HG02840 (cell line): ENCODE data around the gene MACROD2.
"Not testable (repeated sequence)": the region's sequence is repeated elsewhere in the genome, so short reads cannot be mapped to it uniquely, and the experiment has no call there.

ENCODE experiments used
- ATAC-seq: cut with Tn5 transposase; IDR thresholded peaks from one replicate; pipeline ENCODE4 v1.9.1; 2021; ENCODE audit warnings: mild to moderate bottlenecking, moderate library complexity, moderate number of reproducible peaks; ENCODE audit not compliant: unreplicated experiment, low FRiP score

Gene MACROD2

GRCh38 chr20:14178952-14179351 lies 183.6 kb downstream of the MACROD2 start:
- ATAC-seq, result no peak

GRCh38 chr20:14189794-14190402 lies 194.6 kb downstream of the MACROD2 start:
- ATAC-seq, result no peak

- ATAC-seq, result no peak
These were observed 196.2 kb downstream of the MACROD2 start for GRCh38 chr20:14191559-14191958.

- ATAC-seq, result no peak
These were observed 198.1 kb downstream of the MACROD2 start for GRCh38 chr20:14193443-14193842.

GRCh38 chr20:14193885-14194284 lies 198.6 kb downstream of the MACROD2 start:
- no peak for ATAC-seq

GRCh38 chr20:14197097-14197496 lies 201.8 kb downstream of the MACROD2 start:
- ATAC-seq, result no peak

GRCh38 chr20:14198416-14198815 lies 203.1 kb downstream of the MACROD2 start:
- ATAC-seq, result no peak

- ATAC-seq, result no peak
These were observed 203.8 kb downstream of the MACROD2 start for GRCh38 chr20:14199111-14199510.

- ATAC-seq, result no peak
These were observed 208.3 kb downstream of the MACROD2 start for GRCh38 chr20:14203657-14204056.

- ATAC-seq, result no peak
These were observed 212.3 kb downstream of the MACROD2 start for GRCh38 chr20:14207591-14207990.

- no peak for ATAC-seq
These were observed 213.6 kb downstream of the MACROD2 start for GRCh38 chr20:14208956-14209355.

- no peak for ATAC-seq
These were observed 214.8 kb downstream of the MACROD2 start for GRCh38 chr20:14210146-14210545.

GRCh38 chr20:14214046-14214445 lies 218.7 kb downstream of the MACROD2 start:
- ATAC-seq, result no peak

- ATAC-seq, result not testable (repeated sequence)
These were observed 220.6 kb downstream of the MACROD2 start for GRCh38 chr20:14215880-14216279.

- no peak for ATAC-seq
These were observed 224.6 kb downstream of the MACROD2 start for GRCh38 chr20:14219801-14220461.

- no peak for ATAC-seq
These were observed 225.7 kb downstream of the MACROD2 start for GRCh38 chr20:14220986-14221385.

- ATAC-seq, result no peak
These were observed 228.5 kb downstream of the MACROD2 start for GRCh38 chr20:14223806-14224205.

- ATAC-seq, result not testable (repeated sequence)
These were observed 231.0 kb downstream of the MACROD2 start for GRCh38 chr20:14226051-14227049.

GRCh38 chr20:14232650-14233049 lies 237.3 kb downstream of the MACROD2 start:
- ATAC-seq, result no peak

GRCh38 chr20:14234666-14235295 lies 239.5 kb downstream of the MACROD2 start:
- no peak for ATAC-seq

GRCh38 chr20:14235355-14235754 lies 240.0 kb downstream of the MACROD2 start:
- ATAC-seq, result no peak
